Activated T-helper 17 cell treated with anti-CD3 and anti-CD28 coated beads, Interleukin-2, amount 50 U/mL, for 72 hours (primary cell): ENCODE results near the gene RNF149. TPM values are rescaled to one million over a fixed set of nuclear protein-coding genes. Genes with fewer than 3 reads are reported as not detected.
"Not testable (repeated sequence)": the region's sequence is repeated elsewhere in the genome, so short reads cannot be mapped to it uniquely, and the experiment has no call there.

Source experiments
- ATAC-seq: fragments of 150-1000 bp; cut with Tn5 transposase; replicated peaks from 2 replicates; pipeline ENCODE4 v1.10.0; 2021; ENCODE audit warnings: mild to moderate bottlenecking, moderate library complexity
- H3K27ac Mint-ChIP-seq: one replicate; pipeline ENCODE4 v1.8.0; 2022; ENCODE audit warnings: mixed read lengths
- H3K27me3 Mint-ChIP-seq: one replicate; pipeline ENCODE4 v1.8.0; 2022; ENCODE audit warnings: mixed read lengths
- H3K36me3 Mint-ChIP-seq: one replicate; pipeline ENCODE4 v1.8.0; 2022; ENCODE audit warnings: low read depth, mild to moderate bottlenecking, mixed read lengths
- H3K4me1 Mint-ChIP-seq: one replicate; pipeline ENCODE4 v1.8.0; 2022; ENCODE audit warnings: mixed read lengths
- H3K4me3 Mint-ChIP-seq: one replicate; pipeline ENCODE4 v1.8.0; 2022; ENCODE audit warnings: mild to moderate bottlenecking, mixed read lengths
- H3K9me3 Mint-ChIP-seq: one replicate; pipeline ENCODE4 v1.8.0; 2022; ENCODE audit warnings: mixed read lengths
- total RNA-seq, 2 donors: library from RNA; stranded (reverse); gene quantifications; one replicate each; pipeline ENCODE4 v1.2.3, GENCODE V29; 2022

RNF149 gene
- total RNA-seq, 2 donors from 2014 or later: 83.5 to 108 TPM

- Mint-ChIP-seq H3K4me1 (peaks cover 6% of the 10 kb centered on the region), H3K9me3 (no peaks in the 10 kb centered on the region), H3K27ac (peak overlapping the region; percentile 45), H3K27me3 (no peaks in the 10 kb centered on the region), H3K4me3 (no peak overlapping the region), H3K36me3 (peaks cover 9% of the 10 kb centered on the region)
- no peak for ATAC-seq
Measured at GRCh38 chr2:101249826-101250225, 58.7 kb downstream of the RNF149 start.

- not testable (repeated sequence) for H3K9me3 Mint-ChIP-seq, ATAC-seq, H3K4me1 Mint-ChIP-seq, H3K27me3 Mint-ChIP-seq, H3K36me3 Mint-ChIP-seq, H3K27ac Mint-ChIP-seq, H3K4me3 Mint-ChIP-seq
Measured at GRCh38 chr2:101248756-101249155, 59.7 kb downstream of the RNF149 start.

GRCh38 chr2:101245468-101245867 lies 63.0 kb downstream of the RNF149 start:
- H3K4me3 Mint-ChIP-seq, H3K36me3 Mint-ChIP-seq, ATAC-seq, H3K27me3 Mint-ChIP-seq, H3K4me1 Mint-ChIP-seq, H3K9me3 Mint-ChIP-seq, H3K27ac Mint-ChIP-seq: not testable (repeated sequence)

GRCh38 chr2:101244899-101245298 lies 63.6 kb downstream of the RNF149 start:
- H3K27me3 Mint-ChIP-seq, ATAC-seq, H3K27ac Mint-ChIP-seq, H3K36me3 Mint-ChIP-seq, H3K4me3 Mint-ChIP-seq, H3K4me1 Mint-ChIP-seq, H3K9me3 Mint-ChIP-seq: not testable (repeated sequence)

- not testable (repeated sequence) for ATAC-seq, H3K4me3 Mint-ChIP-seq, H3K9me3 Mint-ChIP-seq, H3K36me3 Mint-ChIP-seq, H3K27me3 Mint-ChIP-seq, H3K4me1 Mint-ChIP-seq, H3K27ac Mint-ChIP-seq
Measured at GRCh38 chr2:101244373-101244772, 64.1 kb downstream of the RNF149 start.

- ATAC-seq: no peak
- H3K4me1 Mint-ChIP-seq: no peaks in the 10 kb centered on the region
- no peak overlapping the region for H3K27ac Mint-ChIP-seq
- H3K27me3 Mint-ChIP-seq: no peaks in the 10 kb centered on the region
- H3K36me3 Mint-ChIP-seq: no peaks in the 10 kb centered on the region
- no peaks in the 10 kb centered on the region for H3K9me3 Mint-ChIP-seq
- no peak overlapping the region for H3K4me3 Mint-ChIP-seq
Measured at GRCh38 chr2:101241158-101241557, 67.3 kb downstream of the RNF149 start.

- not testable (repeated sequence) for H3K4me1 Mint-ChIP-seq, H3K36me3 Mint-ChIP-seq, ATAC-seq, H3K27ac Mint-ChIP-seq, H3K27me3 Mint-ChIP-seq, H3K9me3 Mint-ChIP-seq, H3K4me3 Mint-ChIP-seq
Measured at GRCh38 chr2:101240694-101241093, 67.8 kb downstream of the RNF149 start.

GRCh38 chr2:101239760-101240118 lies 68.8 kb downstream of the RNF149 start:
- H3K4me1 Mint-ChIP-seq, H3K4me3 Mint-ChIP-seq, ATAC-seq, H3K27me3 Mint-ChIP-seq, H3K36me3 Mint-ChIP-seq, H3K9me3 Mint-ChIP-seq, H3K27ac Mint-ChIP-seq: not testable (repeated sequence)

GRCh38 chr2:101238930-101239759 lies 69.4 kb downstream of the RNF149 start:
- Mint-ChIP-seq H3K36me3 (no peaks in the 10 kb centered on the region), H3K4me3 (no peak overlapping the region), H3K4me1 (no peaks in the 10 kb centered on the region), H3K27ac (no peak overlapping the region), H3K9me3 (no peaks in the 10 kb centered on the region), H3K27me3 (no peaks in the 10 kb centered on the region)
- ATAC-seq: no peak

GRCh38 chr2:101237944-101238343 lies 70.6 kb downstream of the RNF149 start:
- not testable (repeated sequence) for ATAC-seq, H3K36me3 Mint-ChIP-seq, H3K4me3 Mint-ChIP-seq, H3K27ac Mint-ChIP-seq, H3K27me3 Mint-ChIP-seq, H3K9me3 Mint-ChIP-seq, H3K4me1 Mint-ChIP-seq

- not testable (repeated sequence) for H3K27ac Mint-ChIP-seq, H3K4me3 Mint-ChIP-seq, H3K27me3 Mint-ChIP-seq, H3K36me3 Mint-ChIP-seq, H3K9me3 Mint-ChIP-seq, ATAC-seq, H3K4me1 Mint-ChIP-seq
Measured at GRCh38 chr2:101235956-101236355, 72.5 kb downstream of the RNF149 start.

- Mint-ChIP-seq H3K27ac (no peak overlapping the region), H3K27me3 (no peaks in the 10 kb centered on the region), H3K4me1 (no peaks in the 10 kb centered on the region), H3K36me3 (no peaks in the 10 kb centered on the region), H3K9me3 (no peaks in the 10 kb centered on the region), H3K4me3 (no peak overlapping the region)
- no peak for ATAC-seq
Measured at GRCh38 chr2:101234169-101234938, 74.1 kb downstream of the RNF149 start.

- Mint-ChIP-seq H3K36me3 (no peaks in the 10 kb centered on the region), H3K9me3 (no peaks in the 10 kb centered on the region), H3K4me1 (no peaks in the 10 kb centered on the region), H3K4me3 (no peak overlapping the region), H3K27ac (no peak overlapping the region), H3K27me3 (no peaks in the 10 kb centered on the region)
- ATAC-seq: no peak
Measured at GRCh38 chr2:101232770-101233169, 75.7 kb downstream of the RNF149 start.

GRCh38 chr2:101231937-101232730 lies 76.4 kb downstream of the RNF149 start:
- H3K4me3 Mint-ChIP-seq: no peak overlapping the region
- ATAC-seq: no peak
- no peaks in the 10 kb centered on the region for H3K4me1 Mint-ChIP-seq
- H3K9me3 Mint-ChIP-seq: no peaks in the 10 kb centered on the region
- H3K27ac Mint-ChIP-seq: no peak overlapping the region
- no peaks in the 10 kb centered on the region for H3K27me3 Mint-ChIP-seq
- no peaks in the 10 kb centered on the region for H3K36me3 Mint-ChIP-seq

GRCh38 chr2:101231240-101231639 lies 77.3 kb downstream of the RNF149 start:
- H3K36me3 Mint-ChIP-seq: no peaks in the 10 kb centered on the region
- ATAC-seq: no peak
- H3K27ac Mint-ChIP-seq: no peak overlapping the region

More at GRCh38 chr2:101231240-101231639, 77.3 kb downstream of the RNF149 start:
- H3K9me3 Mint-ChIP-seq: no peaks in the 10 kb centered on the region
- H3K4me3 Mint-ChIP-seq: no peak overlapping the region
- H3K4me1 Mint-ChIP-seq: no peaks in the 10 kb centered on the region
- no peaks in the 10 kb centered on the region for H3K27me3 Mint-ChIP-seq
